Keratinocyte (primary cell): ENCODE data around the gene NTSR2. TPM values are rescaled to one million over a fixed set of nuclear protein-coding genes. Genes with fewer than 3 reads are reported as not detected.

Source experiments
- DNase-seq: peaks from one replicate; pipeline ENCODE4 v3.0.0-alpha.2; 2011; ENCODE audit warnings: low read depth, missing footprints, low spot score
- FAIRE-seq: peaks from 2 replicates; lab custom pipeline; 2011; peaks lifted over from hg19 to GRCh38; lab: Jason Lieb, UNC
- H2AFZ ChIP-seq: 2 replicates; pipeline ENCODE4 v1.6.0; 2012; ENCODE audit warnings: low read length, control low read depth, inconsistent platforms; ENCODE audit not compliant: control insufficient read depth
- H3K27ac ChIP-seq: 2 replicates; pipeline ENCODE4 v1.5.1; 2011; ENCODE audit warnings: low read length; ENCODE audit not compliant: control insufficient read depth, insufficient read depth
- H3K27me3 ChIP-seq: 3 replicates; pipeline ENCODE4 v1.6.0; 2011; ENCODE audit warnings: low read length; ENCODE audit not compliant: control insufficient read depth, insufficient read depth; ENCODE audit errors: extremely low read depth
- H3K36me3 ChIP-seq, 2 experiments: 2 replicates in 1 of 2; 3 replicates in 1 of 2; pipeline ENCODE4 v1.5.1; 2011; ENCODE audit warnings: low read length in 2 of 2, mild to moderate bottlenecking in 1 of 2; ENCODE audit not compliant: control insufficient read depth in 2 of 2, insufficient read depth in 2 of 2; ENCODE audit errors: extremely low read depth in 1 of 2
- H3K4me1 ChIP-seq: 3 replicates; pipeline ENCODE4 v1.5.1; 2011; ENCODE audit warnings: low read length; ENCODE audit not compliant: control insufficient read depth, insufficient read depth; ENCODE audit errors: extremely low read depth
- H3K4me2 ChIP-seq: 3 replicates; pipeline ENCODE4 v1.6.0; 2011; ENCODE audit warnings: low read depth, low read length; ENCODE audit not compliant: control insufficient read depth, insufficient read depth; ENCODE audit errors: extremely low read depth
- H3K4me3 ChIP-seq, 3 experiments: fragments of 200-600 bp in 1 of 3; sonication (generic) in 1 of 3; 2 replicates in 2 of 3; 3 replicates in 1 of 3; pipeline ENCODE4 v1.5.1; 2011 to 2016; ENCODE audit warnings: low read length in 3 of 3, mild to moderate bottlenecking in 3 of 3, control low read depth in 2 of 3, inconsistent platforms in 1 of 3, low read depth in 1 of 3, mixed read lengths in 1 of 3, mixed run types in 1 of 3, moderate library complexity in 1 of 3; ENCODE audit not compliant: control insufficient read depth in 2 of 3, insufficient read depth in 2 of 3; ENCODE audit errors: extremely low read depth in 1 of 3
- H3K79me2 ChIP-seq: 2 replicates; pipeline ENCODE4 v1.6.0; 2012; ENCODE audit warnings: low read length; ENCODE audit not compliant: control insufficient read depth, insufficient read depth
- H3K9ac ChIP-seq: 3 replicates; pipeline ENCODE4 v1.6.0; 2011; ENCODE audit warnings: low read length; ENCODE audit not compliant: control insufficient read depth, insufficient read depth; ENCODE audit errors: extremely low read depth
- H3K9me1 ChIP-seq: 3 replicates; pipeline ENCODE4 v1.6.0; 2011; ENCODE audit warnings: low read length; ENCODE audit not compliant: control insufficient read depth, insufficient read depth; ENCODE audit errors: extremely low read depth
- H3K9me3 ChIP-seq: 2 replicates; pipeline ENCODE4 v1.5.1; 2012; ENCODE audit warnings: low read depth, low read length; ENCODE audit not compliant: control insufficient read depth
- H4K20me1 ChIP-seq: 3 replicates; pipeline ENCODE4 v1.6.0; 2011; ENCODE audit warnings: low read length; ENCODE audit not compliant: control insufficient read depth, insufficient read depth; ENCODE audit errors: extremely low read depth
- EZH2 ChIP-seq: IDR thresholded peaks from one replicate; pipeline ENCODE4 v1.6.1; 2012; ENCODE audit warnings: inconsistent platforms, mild to moderate bottlenecking, low read length, moderate library complexity
- dilution Hi-C: fragments of 300-500 bp; cut with MboI; formaldehyde crosslinking; loops from one replicate; pipeline ENCODE4 v1.7.0; 2020; ENCODE audit warnings: low sequenced_read_pairs; ENCODE audit not compliant: extremely low pct_ligation_motif_present
- polyA plus RNA-seq, 5 experiments: library from polyadenylated mRNA; depleted of rRNA in 3 of 5; stranded (reverse) in 3 of 5; stranded (forward) in 1 of 5; unstranded in 1 of 5; fragments of >200 nt; gene quantifications; 1 replicate in 1 of 5; 2 replicates in 3 of 5; 3 replicates in 1 of 5; pipeline versions ENCODE4 v1.2.1 to v1.2.3, GENCODE V29; 2011 to 2012; ENCODE audit warnings: missing spikeins in 2 of 5, low read depth in 1 of 5, low replicate concordance in 1 of 5
- TF ChIP-seq, protein P1 (sequence below), 3 experiments: IDR thresholded peaks in 1 of 3; conservative IDR thresholded peaks in 1 of 3; optimal IDR thresholded peaks in 1 of 3; 2 replicates in 2 of 3; 3 replicates in 1 of 3; pipeline versions ENCODE3 to v1.5.1; 2011; ENCODE audit warnings: low read length in 3 of 3, mild to moderate bottlenecking in 3 of 3, moderate library complexity in 2 of 3, control low read depth in 1 of 3, inconsistent platforms in 1 of 3; ENCODE audit not compliant: insufficient read depth in 2 of 3; ENCODE audit errors: extremely low read depth in 1 of 3

The NTSR2 gene
- polyA plus RNA-seq, 1 donor (not counting 4 experiments of a cell fraction or from before 2014, with no cell fraction given) = not detected

DNA sequence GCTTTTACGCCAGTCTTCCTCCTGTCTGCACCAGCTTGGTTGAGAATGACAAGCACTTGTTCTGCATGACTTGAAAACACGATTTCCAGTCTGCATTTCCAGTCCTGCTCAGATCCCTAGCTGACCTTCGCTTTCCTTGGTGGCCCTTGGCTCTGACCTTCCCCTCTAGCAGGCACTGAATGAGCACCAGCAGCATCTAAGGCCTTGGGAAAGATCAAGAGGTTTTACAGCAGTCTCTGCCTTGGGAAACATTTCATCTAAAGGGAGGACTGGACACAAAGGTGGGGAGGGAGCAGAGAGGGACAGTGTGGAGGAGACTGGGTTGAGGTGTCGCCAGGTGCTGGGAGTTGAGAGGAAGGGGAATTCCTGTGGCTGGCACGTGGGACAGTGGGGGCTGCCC, 30.5 kb downstream of the NTSR2 start:
- dilution Hi-C loops = no loop called here
- H3K9ac ChIP-seq = no peak overlapping the region
- H3K27ac ChIP-seq = no peak overlapping the region
- no peaks in the 10 kb centered on the region for H3K4me1 ChIP-seq
- no peaks in the 10 kb centered on the region for H3K36me3 ChIP-seq
- H4K20me1 ChIP-seq = no peaks in the 10 kb centered on the region
- H3K9me3 ChIP-seq = no peaks in the 10 kb centered on the region
- no peak overlapping the region for H3K4me3 ChIP-seq
- no peaks in the 10 kb centered on the region for H3K9me1 ChIP-seq
- peaks cover 12% of the 10 kb centered on the region for H3K27me3 ChIP-seq
- H2AFZ ChIP-seq = no peak overlapping the region
- no peaks in the 10 kb centered on the region for H3K79me2 ChIP-seq
- DNase-seq (no peak), FAIRE-seq (no peak)
- no peak overlapping the region for H3K4me2 ChIP-seq
- TF ChIP-seq, protein P1, sequence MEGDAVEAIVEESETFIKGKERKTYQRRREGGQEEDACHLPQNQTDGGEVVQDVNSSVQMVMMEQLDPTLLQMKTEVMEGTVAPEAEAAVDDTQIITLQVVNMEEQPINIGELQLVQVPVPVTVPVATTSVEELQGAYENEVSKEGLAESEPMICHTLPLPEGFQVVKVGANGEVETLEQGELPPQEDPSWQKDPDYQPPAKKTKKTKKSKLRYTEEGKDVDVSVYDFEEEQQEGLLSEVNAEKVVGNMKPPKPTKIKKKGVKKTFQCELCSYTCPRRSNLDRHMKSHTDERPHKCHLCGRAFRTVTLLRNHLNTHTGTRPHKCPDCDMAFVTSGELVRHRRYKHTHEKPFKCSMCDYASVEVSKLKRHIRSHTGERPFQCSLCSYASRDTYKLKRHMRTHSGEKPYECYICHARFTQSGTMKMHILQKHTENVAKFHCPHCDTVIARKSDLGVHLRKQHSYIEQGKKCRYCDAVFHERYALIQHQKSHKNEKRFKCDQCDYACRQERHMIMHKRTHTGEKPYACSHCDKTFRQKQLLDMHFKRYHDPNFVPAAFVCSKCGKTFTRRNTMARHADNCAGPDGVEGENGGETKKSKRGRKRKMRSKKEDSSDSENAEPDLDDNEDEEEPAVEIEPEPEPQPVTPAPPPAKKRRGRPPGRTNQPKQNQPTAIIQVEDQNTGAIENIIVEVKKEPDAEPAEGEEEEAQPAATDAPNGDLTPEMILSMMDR (optimal IDR thresholded peaks at IDR 0.05 in 1 of 3, IDR thresholded peaks at IDR 0.05 in 1 of 3, conservative IDR thresholded peaks at IDR 0.05 in 1 of 3; ENCODE audit: extremely low read depth in 1 of 3, insufficient read depth in 2 of 3, low read length in 3 of 3) = no peak
- no peak for TF ChIP-seq EZH2

GRCh38 chr2:11637546-11637945, 32.4 kb downstream of the NTSR2 start:
- Histone ChIP-seq H3K9ac (no peak overlapping the region), H3K36me3 (no peaks in the 10 kb centered on the region), H3K9me1 (no peaks in the 10 kb centered on the region), H3K27ac (no peak overlapping the region), H2AFZ (no peak overlapping the region), H3K79me2 (no peaks in the 10 kb centered on the region), H3K4me3 (no peak overlapping the region), H3K4me2 (no peak overlapping the region), H3K4me1 (no peaks in the 10 kb centered on the region), H3K27me3 (peaks cover 12% of the 10 kb centered on the region), H4K20me1 (no peaks in the 10 kb centered on the region), H3K9me3 (no peaks in the 10 kb centered on the region)
- TF ChIP-seq EZH2 = no peak
- TF ChIP-seq, protein P1 (optimal IDR thresholded peaks at IDR 0.05 in 1 of 3, IDR thresholded peaks at IDR 0.05 in 1 of 3, conservative IDR thresholded peaks at IDR 0.05 in 1 of 3; ENCODE audit: extremely low read depth in 1 of 3, insufficient read depth in 2 of 3, low read length in 3 of 3) = no peak
- FAIRE-seq (no peak), DNase-seq (no peak)
- dilution Hi-C loops = no loop called here
